Activated CD8-positive, alpha-beta memory T cell treated with anti-CD3 and anti-CD28 coated beads for 36 hours (primary cell): ENCODE data around the gene NPRL2. TPM values are rescaled to one million over a fixed set of nuclear protein-coding genes. Genes with fewer than 3 reads are reported as not detected.
"Not testable (repeated sequence)": the region's sequence is repeated elsewhere in the genome, so short reads cannot be mapped to it uniquely, and the experiment has no call there.

Experiments
- CTCF ChIA-PET: fragments of 350-600 bp; sonication (Branson Sonifier 250); formaldehyde crosslinking; loops from one replicate; lab custom pipeline; 2021; ENCODE audit warnings: antibody characterized with exemption; lab: Charles Lee
- POLR2A ChIA-PET: fragments of 350-600 bp; sonication (Branson Sonifier 250); formaldehyde crosslinking; loops from one replicate; lab custom pipeline; 2021; ENCODE audit warnings: antibody characterized with exemption; lab: Charles Lee
- total RNA-seq, 2 experiments: library from RNA; stranded (reverse); gene quantifications; one replicate each; pipeline ENCODE4 v1.2.3, GENCODE V29; 2021

The NPRL2 gene
- total RNA-seq, 2 experiments from 2014 or later = 39.5 to 46.6 TPM

DNA sequence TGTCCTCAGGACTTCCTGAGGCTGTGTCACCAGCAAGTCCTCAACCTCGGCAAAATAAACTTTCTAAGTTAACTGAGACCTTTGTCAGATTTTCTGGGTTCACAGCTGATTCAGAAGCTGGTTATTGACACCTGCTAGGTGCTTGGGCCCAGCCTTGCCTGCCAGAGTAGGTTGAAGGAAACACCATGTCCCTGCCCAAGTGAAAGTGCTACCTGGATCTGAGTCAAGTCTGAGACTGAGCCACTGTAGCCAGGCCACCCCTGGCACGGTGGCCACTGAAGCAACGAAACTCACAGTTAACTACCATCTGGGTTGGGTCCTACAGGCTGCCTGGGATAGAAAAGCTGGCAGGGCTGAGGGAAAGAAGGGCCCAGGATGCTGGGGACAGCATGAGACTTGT is 36.2 kb downstream of the NPRL2 start:
- ChIA-PET CTCF (interaction anchor here (1.1 to 1.5 kb wide), 3 partner anchors 9 to 15 kb away, joined by 3 to 5 read pairs (median 4); partner anchors contain the start of genes HYAL3 and NAA80), POLR2A (no interaction called here)

DNA sequence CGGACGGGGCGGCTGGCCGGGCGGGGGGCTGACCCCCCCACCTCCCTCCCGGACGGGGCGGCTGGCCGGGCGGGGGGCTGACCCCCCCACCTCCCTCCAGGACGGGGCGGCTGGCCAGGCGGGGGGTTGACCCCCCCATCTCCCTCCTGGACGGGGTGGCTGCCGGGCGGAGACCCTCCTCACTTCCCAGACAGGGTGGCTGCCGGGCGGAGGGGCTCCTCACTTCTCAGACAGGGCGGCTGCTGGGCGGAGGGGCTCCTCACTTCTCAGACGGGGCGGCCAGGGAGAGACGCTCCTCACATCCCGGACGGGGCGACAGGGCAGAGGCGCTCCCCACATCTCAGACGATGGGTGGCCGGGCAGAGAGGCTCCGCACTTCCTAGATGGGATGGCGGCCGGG is 38.5 kb downstream of the NPRL2 start:
- CTCF ChIA-PET, POLR2A ChIA-PET: not testable (repeated sequence)

DNA sequence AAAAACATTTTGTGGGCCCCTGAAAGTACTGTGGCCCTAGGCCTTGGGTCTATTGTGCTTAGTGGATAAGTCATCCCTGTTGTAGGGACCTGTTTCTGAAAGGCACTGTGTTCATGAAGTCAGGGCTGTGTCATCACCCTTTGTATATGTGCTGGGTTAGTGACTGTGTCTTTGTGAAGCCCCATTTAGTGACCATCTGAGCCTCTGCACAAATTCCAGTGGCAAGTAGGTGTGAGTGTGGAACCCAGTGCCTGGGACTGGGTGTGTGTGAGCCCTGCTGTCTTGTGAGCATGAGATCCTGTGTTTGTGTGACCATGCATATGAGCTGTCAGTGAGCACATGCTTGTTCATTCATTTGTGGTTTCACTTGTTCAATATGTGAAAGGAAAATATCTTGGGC is 46.0 kb downstream of the NPRL2 start:
- ChIA-PET POLR2A (no interaction called here), CTCF (interaction anchor here (0.8 kb wide), 1 partner anchor 17 kb away, joined by 3 read pairs; no protein-coding TSS in a partner anchor)

DNA sequence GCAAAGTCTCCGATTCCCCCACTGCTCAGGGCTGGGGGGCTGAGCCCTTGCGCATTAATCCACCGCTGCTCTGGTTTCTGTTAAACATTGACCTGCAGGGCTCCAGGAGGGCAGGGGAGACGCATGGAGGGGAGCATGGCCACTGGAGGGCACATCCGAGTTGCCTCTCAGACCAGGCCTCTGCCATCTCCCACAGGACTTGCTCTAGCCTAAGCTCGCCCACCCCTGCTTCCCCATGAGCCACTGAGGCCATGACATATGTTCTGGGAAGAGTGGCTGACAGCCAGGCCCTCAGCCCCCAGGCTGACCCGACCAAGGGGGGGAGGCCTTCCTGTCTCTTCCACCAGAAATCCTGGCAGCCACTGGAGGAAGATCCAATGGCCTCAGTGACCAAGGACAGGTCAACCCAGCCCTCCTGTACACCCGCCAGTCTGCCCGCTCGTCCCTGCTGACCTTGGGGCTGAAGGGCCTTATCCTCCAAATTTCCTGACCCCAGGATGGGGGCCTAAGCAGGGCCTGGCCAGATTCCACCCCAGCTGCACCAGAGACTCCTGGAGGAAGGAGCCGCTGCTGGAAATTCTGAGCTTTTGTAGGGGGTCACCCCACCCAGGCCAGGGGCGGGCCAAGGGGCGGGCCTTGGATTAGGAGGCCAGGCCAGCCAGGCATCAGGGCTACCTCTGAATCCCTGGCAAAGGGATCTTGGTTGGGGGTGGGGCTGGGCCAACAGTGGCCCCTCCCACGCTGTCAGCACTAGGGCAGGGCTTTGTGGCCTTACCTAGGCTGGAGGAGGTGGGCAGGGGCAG is 47.4 kb downstream of the NPRL2 start, which contains the start of gene HYAL1:
TSS of gene HYAL1 (minus strand) at position 562 of the 803 bp plus-strand sequence. CDS start 618 bp downstream, outside the sequence.
- POLR2A ChIA-PET = no interaction called here

DNA sequence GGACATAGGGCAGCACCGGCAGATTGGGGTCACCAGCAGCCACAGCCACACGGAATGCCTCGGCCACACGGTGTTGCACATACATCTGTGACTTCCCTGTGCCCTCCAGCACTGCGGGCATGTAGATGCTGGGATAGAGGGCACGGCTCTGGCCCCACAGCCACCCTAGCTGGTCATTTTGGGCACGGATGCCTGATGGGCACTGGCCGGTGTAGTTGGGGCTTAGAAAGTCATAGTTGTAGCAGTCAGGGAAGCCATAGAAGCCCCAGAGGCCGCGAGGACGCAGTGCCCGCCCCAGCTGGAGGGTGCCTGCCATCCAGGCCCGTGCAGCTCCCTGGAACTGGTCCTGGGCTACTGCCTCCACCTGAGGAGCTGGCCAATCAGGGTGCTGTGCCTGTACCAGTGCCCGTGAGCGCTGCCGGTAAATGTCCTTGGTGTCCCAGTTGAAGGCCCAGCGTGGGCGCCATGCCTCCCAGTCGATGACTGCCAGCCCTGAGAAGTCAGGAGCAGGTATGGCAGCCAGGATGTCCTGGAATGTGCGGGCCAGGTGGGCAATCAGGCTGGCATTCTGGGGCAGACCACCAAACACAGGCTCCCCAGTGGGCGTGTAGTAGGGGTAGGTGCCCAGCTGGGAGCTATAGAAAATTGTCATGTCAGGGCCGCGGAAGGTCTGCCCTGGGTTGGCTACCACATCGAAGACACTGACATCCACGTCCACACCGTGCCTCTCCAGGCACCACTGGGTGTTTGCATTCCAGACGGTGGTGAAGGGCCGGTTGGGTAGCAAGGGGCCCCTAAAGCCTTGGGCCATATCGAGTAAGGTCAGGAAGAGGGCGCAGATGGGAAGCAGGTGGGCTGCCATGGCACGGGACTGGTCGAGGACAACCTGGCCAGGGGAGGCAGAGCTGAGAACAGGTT is 48.2 kb downstream of the NPRL2 start:
- POLR2A ChIA-PET = interaction anchor here (0.7 kb wide), 1 partner anchor 25 kb away, joined by 5 read pairs; no protein-coding TSS in a partner anchor
- CTCF ChIA-PET = interaction anchor here (0.7 to 1.1 kb wide), 4 partner anchors 13 to 27 kb away, joined by 3 to 5 read pairs (median 3); partner anchors contain the start of gene HYAL2

More for the DNA sequence above, 47.4 kb downstream of the NPRL2 start, which contains the start of gene HYAL1:
- CTCF ChIA-PET = interaction anchor here (1.1 kb wide), 1 partner anchor 21 kb away, joined by 3 read pairs; no protein-coding TSS in a partner anchor

DNA sequence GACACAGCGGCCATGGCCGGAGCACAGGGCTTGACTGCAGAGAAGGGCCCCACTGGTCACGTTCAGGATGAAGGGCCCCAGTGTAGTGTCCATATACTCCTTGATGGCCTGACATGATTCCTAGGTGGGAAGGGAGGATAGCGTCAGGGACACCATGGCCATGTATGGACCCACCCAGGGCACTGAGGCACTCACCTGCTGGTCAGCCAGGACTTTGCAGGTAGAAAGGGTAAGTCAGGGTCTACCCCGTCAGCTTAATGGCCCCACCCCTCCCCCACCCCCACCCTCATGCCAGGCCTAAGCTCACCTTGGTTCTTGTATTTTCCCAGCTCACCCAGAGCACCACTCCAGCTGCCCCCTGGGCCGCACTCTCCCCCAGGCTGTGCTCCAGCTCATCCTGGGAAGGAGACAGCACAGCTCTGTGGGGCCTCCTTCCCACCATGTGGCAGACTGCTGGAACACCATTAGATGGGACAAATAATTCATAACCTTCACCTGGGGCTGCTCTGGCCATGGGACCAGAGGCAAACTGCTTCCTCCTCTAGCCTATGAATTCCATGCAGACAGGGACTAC is 49.8 kb downstream of the NPRL2 start:
- POLR2A ChIA-PET = no interaction called here
- CTCF ChIA-PET = interaction anchor here (0.6 kb wide), 1 partner anchor 23 kb away, joined by 4 read pairs; no protein-coding TSS in a partner anchor

DNA sequence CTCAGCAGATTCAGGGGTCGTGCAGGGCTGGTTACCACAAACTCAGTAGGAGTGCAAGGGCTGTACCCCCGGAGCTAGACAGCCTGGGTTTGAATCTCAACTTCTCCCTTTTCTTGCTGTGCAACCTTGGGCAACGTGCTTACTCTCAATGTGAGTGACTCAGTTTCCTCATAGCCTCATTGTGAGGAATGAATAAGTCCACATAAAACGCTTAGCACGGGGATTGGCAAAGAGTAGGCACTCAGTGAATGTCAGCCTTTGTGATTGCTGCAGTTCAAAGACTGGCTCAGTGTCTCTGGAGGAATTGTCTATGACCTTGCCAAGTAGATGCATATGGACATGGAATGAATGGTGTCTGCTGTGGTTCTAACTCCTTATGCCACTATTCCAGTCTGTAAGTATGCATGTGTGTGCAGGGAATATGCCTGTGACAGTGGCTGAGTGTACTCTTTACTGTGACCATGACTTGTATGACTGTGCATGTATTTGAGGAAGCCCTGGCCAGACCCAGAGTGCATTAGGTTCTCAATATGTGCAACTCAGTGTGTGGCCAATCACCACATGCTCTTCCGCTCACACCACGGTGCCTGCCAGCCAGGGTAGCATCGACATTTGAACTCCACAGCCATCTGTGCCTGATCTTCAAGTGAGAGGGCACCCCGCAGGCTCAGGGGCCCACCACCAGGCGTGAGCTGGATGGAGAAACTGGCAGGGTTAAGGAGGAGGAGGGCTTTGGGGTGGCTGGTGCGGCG is 50.5 kb downstream of the NPRL2 start:
- CTCF ChIA-PET = interaction anchor here (1.2 to 3.0 kb wide), 7 partner anchors 14 to 178 kb away, joined by 3 to 16 read pairs (median 5); no protein-coding TSS in a partner anchor
- POLR2A ChIA-PET = interaction anchor here (0.6 to 2.3 kb wide), 9 partner anchors 22 to 1200 kb away, joined by 3 to 17 read pairs (median 6); partner anchors contain the start of genes CYB561D2, DCAF1, HYAL2 and NPRL2

DNA sequence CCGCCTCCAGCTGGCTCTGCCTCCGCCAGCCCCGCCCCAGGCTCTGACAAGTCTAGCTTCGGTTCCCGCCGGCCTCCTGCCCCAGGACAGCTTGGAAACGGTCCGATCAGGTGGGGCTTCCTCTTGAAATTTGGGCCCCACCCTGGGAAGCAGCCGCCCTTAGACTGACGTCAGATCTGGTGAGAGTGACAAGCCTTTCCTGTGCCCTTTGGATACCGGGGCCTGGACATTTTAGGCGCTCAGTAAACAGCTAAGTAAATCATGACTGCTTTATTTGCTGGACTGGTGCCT is 51.0 kb downstream of the NPRL2 start:
- CTCF ChIA-PET = interaction anchor here (1.2 to 3.0 kb wide), 7 partner anchors 15 to 177 kb away, joined by 3 to 16 read pairs (median 5); no protein-coding TSS in a partner anchor
- POLR2A ChIA-PET = interaction anchor here (0.6 to 2.3 kb wide), 10 partner anchors 11 to 1200 kb away, joined by 3 to 17 read pairs (median 6); partner anchors contain the start of genes CYB561D2, DCAF1, HYAL2 and NPRL2

DNA sequence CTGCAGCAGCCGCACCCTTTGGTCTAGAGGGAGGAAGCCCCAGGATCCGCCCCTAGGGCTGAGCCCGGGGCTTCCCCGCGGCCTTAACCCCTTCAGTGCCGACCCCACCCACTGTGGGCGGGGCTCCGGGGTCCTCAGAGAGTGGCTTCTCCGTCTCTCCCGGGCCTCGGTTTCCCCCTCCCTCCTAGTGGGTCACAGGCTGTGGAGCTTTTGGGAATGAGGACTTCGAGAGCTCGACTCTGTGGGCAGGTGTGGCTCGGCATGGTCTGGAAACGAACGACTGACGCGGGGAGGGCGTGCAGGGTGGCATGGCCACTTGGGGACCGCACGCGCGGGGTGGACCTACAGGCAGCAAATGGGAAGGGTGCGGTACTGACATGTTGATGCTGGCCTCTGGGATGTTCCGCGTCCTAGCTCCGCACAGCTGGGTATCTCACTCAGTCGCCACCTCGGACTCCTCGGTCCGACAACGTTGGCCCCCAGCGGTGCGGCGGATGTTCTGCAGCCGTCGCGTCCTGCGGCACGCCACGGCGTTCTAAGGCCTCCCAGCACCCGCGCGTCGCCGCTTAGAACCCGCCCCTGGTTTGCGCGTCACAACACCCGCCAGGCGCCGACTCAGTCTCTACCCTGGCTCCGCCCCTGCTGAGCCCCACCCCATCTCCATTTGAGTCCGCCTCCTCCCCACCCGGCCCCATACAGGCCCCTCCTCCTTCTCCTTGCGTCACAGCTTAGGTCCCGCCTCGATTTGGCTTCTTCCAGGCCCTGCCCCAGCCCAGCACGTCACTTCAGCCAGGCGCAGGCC is 51.5 kb downstream of the NPRL2 start, which contains the start of the genes HYAL3 and NAA80:
TSS of gene HYAL3 (minus strand) at position 570 of the 802 bp plus-strand sequence. CDS start 3,803 bp downstream, outside the sequence.
TSS of gene NAA80 (minus strand) at position 570 of the 802 bp plus-strand sequence. CDS start 1,942 bp downstream, outside the sequence.
- ChIA-PET CTCF (interaction anchor here (1.0 to 3.0 kb wide), 9 partner anchors 10 to 177 kb away, joined by 3 to 16 read pairs (median 5); partner anchors contain the start of gene TUSC2), POLR2A (interaction anchor here (0.6 to 2.3 kb wide), 11 partner anchors 10 to 1201 kb away, joined by 3 to 17 read pairs (median 6); partner anchors contain the start of genes CYB561D2, DCAF1, HYAL2 and NPRL2)

DNA sequence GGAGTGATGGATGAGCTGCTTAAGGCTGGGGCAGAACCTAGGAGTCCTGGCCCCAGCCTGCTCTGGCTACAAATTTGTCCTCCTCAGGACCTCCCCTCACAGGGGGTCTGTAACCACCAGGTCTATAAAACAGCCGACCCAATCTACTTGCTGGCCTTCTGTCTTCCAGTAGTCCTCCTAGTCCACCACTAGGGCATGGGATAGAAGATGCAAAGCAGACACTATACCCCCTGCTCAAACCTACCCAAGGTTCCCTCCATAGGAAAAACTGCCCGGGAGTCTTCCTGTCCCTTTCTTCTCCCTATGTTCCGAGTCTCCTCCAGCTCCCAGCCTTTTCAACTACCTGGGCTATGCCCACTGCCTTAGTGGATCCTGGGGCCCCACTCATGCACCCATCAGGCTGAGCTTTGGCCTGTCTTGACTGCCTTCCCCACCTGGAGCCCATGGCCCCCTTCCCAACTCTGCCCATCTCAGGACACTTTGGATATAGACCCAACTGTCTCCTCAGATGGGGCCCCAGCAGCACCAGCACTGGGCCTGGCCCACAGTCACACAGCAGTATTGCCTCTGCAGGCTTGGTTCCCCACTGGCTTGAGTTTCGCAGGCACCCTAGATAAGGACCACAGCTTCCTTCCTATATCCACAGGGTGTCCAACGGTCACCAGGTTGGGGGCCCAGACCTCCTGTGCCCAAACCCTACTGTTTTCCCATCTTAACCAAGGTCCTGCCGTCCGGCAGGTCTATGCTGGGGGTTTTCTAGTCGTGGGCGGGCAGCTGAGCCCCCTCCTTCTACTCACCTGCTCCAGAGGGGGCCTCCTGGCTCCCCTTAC is 52.5 kb downstream of the NPRL2 start:
- CTCF ChIA-PET = interaction anchor here (0.6 to 3.0 kb wide), 8 partner anchors 9 to 176 kb away, joined by 3 to 16 read pairs (median 6); partner anchors contain the start of gene TUSC2
- POLR2A ChIA-PET = interaction anchor here (0.5 to 2.3 kb wide), 7 partner anchors 10 to 50 kb away, joined by 3 to 17 read pairs (median 4); no protein-coding TSS in a partner anchor

DNA sequence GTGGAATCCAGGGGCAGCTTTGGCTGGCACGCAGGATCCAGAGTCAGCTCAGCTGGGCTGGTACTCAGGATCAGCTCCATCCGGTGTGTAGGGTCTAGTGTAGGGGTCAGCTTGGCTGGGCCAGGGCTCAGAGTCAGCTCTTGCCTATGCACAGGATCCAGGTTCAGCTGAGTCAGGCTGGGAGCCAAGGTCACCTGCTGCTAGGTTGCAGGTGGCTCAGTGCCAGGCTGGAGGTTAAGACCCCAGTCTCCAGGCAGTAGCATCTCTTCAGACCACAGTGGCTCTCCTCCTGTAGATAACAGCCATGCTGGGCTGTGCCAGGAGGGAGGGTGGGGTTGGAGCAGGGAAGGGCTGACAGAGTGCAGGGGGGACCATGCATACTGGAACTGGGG is 53.2 kb downstream of the NPRL2 start:
- ChIA-PET CTCF (interaction anchor here (3.0 kb wide), 1 partner anchor 27 kb away, joined by 11 read pairs; no protein-coding TSS in a partner anchor), POLR2A (interaction anchor here (0.9 kb wide), 1 partner anchor 39 kb away, joined by 4 read pairs; no protein-coding TSS in a partner anchor)

Other genes with a start within 250 kb of the NPRL2 start
- under 1 TPM; 0.10 to 0.36 TPM for gene SEMA3F, start 195.5 kb downstream of the NPRL2 start, total RNA-seq
- not detected for gene GNAT1, start 159.2 kb downstream of the NPRL2 start, total RNA-seq
- gene SLC38A3, start 145.5 kb downstream of the NPRL2 start, total RNA-seq = under 1 TPM in 1 of 2 experiments, not detected in 1; 0.29 TPM
- 100 to 1,000 TPM; 239 to 242 TPM for gene GNAI2, start 114.6 kb downstream of the NPRL2 start, total RNA-seq
- gene SEMA3B, start 81.6 kb downstream of the NPRL2 start, total RNA-seq = under 1 TPM; 0.40 to 0.46 TPM
- gene LSMEM2, start 71.7 kb downstream of the NPRL2 start, total RNA-seq = not detected
- gene IFRD2, start 58.3 kb downstream of the NPRL2 start, total RNA-seq = 100 to 1,000 TPM; 197 to 200 TPM
- gene HYAL3, start 51.4 kb downstream of the NPRL2 start, total RNA-seq = 1 to 10 TPM; 8.5 to 9.4 TPM
- 10 to 100 TPM; 17.3 to 17.5 TPM for gene NAA80, start 51.4 kb downstream of the NPRL2 start, total RNA-seq
- under 1 TPM in 1 of 2 experiments, not detected in 1; 0.36 TPM for gene HYAL1, start 47.2 kb downstream of the NPRL2 start, total RNA-seq
- 10 to 100 TPM; 11.7 to 11.9 TPM for gene HYAL2, start 28.0 kb downstream of the NPRL2 start, total RNA-seq
- gene TUSC2, start 22.6 kb downstream of the NPRL2 start, total RNA-seq = 10 to 100 TPM; 33.6 TPM
- gene RASSF1, start 9.9 kb downstream of the NPRL2 start, total RNA-seq = 10 to 100 TPM; 68.2 to 72.5 TPM
- 1 to 10 TPM; 1.6 TPM for gene ZMYND10, start 5.0 kb downstream of the NPRL2 start, total RNA-seq
- 10 to 100 TPM; 25.8 to 28.2 TPM for gene CYB561D2, start 87 bp upstream of the NPRL2 start, total RNA-seq
- 10 to 100 TPM; 25.2 to 26.3 TPM for gene TMEM115, start 8.7 kb upstream of the NPRL2 start, total RNA-seq
- under 1 TPM; 0.55 to 0.67 TPM for gene CACNA2D2, start 152.9 kb upstream of the NPRL2 start, total RNA-seq
- gene C3orf18, start 217.0 kb upstream of the NPRL2 start, total RNA-seq = 10 to 100 TPM; 11.3 to 12.7 TPM
- gene HEMK1, start 218.7 kb upstream of the NPRL2 start, total RNA-seq = 10 to 100 TPM; 58.6 to 59.7 TPM